Measurements from ENCODE around the gene CX3CL1.

CX3CL1 gene

GRCh38 chr16:57412584-57412983 is 40.3 kb downstream of the CX3CL1 start:
- Histone ChIP-seq H3K27me3 (replicated peaks; ENCODE audit: control insufficient read depth, insufficient read depth, low read length) (peaks cover 53% of the 10 kb centered on the region), H3K9ac (ENCODE audit: low read length) (no peak overlapping the region), H3K4me1 (ENCODE audit: control insufficient read depth, insufficient read depth, low read length) (peaks cover 8% of the 10 kb centered on the region), H3K4me3 (ENCODE audit: low read length) (no peak overlapping the region), H3K36me3 (ENCODE audit: control insufficient read depth, insufficient read depth, low read length, severe bottlenecking) (no peaks in the 10 kb centered on the region), H3K9me3 (ENCODE audit: control insufficient read depth, low read length) (no peaks in the 10 kb centered on the region)
- no peak for DNase-seq (ENCODE audit: low read depth)

GRCh38 chr16:57413301-57413730 is 41.0 kb downstream of the CX3CL1 start:
- Histone ChIP-seq H3K36me3 (ENCODE audit: control insufficient read depth, insufficient read depth, low read length, severe bottlenecking) (no peaks in the 10 kb centered on the region), H3K4me3 (ENCODE audit: low read length) (no peak overlapping the region), H3K27me3 (replicated peaks; ENCODE audit: control insufficient read depth, insufficient read depth, low read length) (peaks cover 48% of the 10 kb centered on the region), H3K4me1 (ENCODE audit: control insufficient read depth, insufficient read depth, low read length) (peaks cover 8% of the 10 kb centered on the region), H3K9ac (ENCODE audit: low read length) (no peak overlapping the region), H3K9me3 (ENCODE audit: control insufficient read depth, low read length) (no peaks in the 10 kb centered on the region)
- DNase-seq (ENCODE audit: low read depth) = no peak

GRCh38 chr16:57413733-57414132 is 41.4 kb downstream of the CX3CL1 start:
- H3K9me3 ChIP-seq (ENCODE audit: control insufficient read depth, low read length) = no peaks in the 10 kb centered on the region

DNA sequence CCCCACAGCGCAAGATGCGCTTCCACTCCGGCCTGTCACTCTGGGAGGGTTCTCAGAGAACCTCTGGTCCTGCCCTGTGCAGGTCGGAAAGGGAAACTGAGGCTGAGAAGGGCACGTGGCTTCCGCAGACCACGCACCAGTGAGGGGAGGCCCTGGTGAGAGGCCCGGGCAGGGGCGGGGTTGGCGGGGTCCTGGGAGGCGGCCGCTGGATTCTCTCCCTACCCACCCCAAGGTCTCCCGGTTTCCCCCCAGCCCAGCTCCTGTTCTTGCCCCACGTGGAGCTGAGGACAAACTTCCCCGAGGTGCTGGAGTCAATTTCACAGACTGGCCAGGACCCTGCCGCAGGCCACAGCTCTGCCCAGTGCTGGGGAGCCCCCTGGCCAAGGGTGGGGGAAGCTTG is 43.8 kb downstream of the CX3CL1 start:
- Histone ChIP-seq H3K27me3 (replicated peaks; ENCODE audit: control insufficient read depth, insufficient read depth, low read length) (peaks cover 26% of the 10 kb centered on the region), H3K4me1 (ENCODE audit: control insufficient read depth, insufficient read depth, low read length) (peaks cover 11% of the 10 kb centered on the region), H3K4me3 (ENCODE audit: low read length) (no peak overlapping the region), H3K9me3 (ENCODE audit: control insufficient read depth, low read length) (no peaks in the 10 kb centered on the region), H3K9ac (ENCODE audit: low read length) (no peak overlapping the region), H3K36me3 (ENCODE audit: control insufficient read depth, insufficient read depth, low read length, severe bottlenecking) (no peaks in the 10 kb centered on the region)
- no peak for DNase-seq (ENCODE audit: low read depth)

More at GRCh38 chr16:57413733-57414132, 41.4 kb downstream of the CX3CL1 start:
- peaks cover 48% of the 10 kb centered on the region for H3K27me3 ChIP-seq (replicated peaks; ENCODE audit: control insufficient read depth, insufficient read depth, low read length)
- H3K4me1 ChIP-seq (ENCODE audit: control insufficient read depth, insufficient read depth, low read length) = peaks cover 8% of the 10 kb centered on the region
- no peak for DNase-seq (ENCODE audit: low read depth)
- H3K4me3 ChIP-seq (ENCODE audit: low read length) = no peak overlapping the region
- H3K9ac ChIP-seq (ENCODE audit: low read length) = no peak overlapping the region
- H3K36me3 ChIP-seq (ENCODE audit: control insufficient read depth, insufficient read depth, low read length, severe bottlenecking) = no peaks in the 10 kb centered on the region

DNA sequence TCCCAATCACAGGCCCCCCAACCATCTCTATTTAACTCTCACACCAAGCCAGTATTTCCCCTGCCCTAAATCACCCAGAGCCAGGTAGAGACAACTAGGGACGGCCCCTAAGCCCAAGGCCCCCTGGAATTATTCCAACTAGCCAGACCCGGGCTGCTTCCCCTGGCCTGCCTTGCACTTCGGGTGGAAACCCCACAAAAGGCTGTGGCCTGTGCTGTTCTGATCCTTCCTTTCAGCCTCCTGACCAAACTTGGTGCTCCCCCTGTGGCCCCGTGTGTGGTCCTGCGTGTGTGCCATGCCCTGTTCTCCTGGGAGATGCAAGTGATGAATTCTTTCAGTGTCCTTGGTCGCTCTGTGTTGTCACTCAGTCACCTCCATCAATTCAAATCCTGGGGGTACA is 47.2 kb downstream of the CX3CL1 start:
- peaks cover 14% of the 10 kb centered on the region for H3K4me1 ChIP-seq (ENCODE audit: control insufficient read depth, insufficient read depth, low read length)
- H3K9ac ChIP-seq (ENCODE audit: low read length) = peak overlapping the region; percentile 44
- no peak overlapping the region for H3K4me3 ChIP-seq (ENCODE audit: low read length)
- no peaks in the 10 kb centered on the region for H3K36me3 ChIP-seq (ENCODE audit: control insufficient read depth, insufficient read depth, low read length, severe bottlenecking)
- no peaks in the 10 kb centered on the region for H3K9me3 ChIP-seq (ENCODE audit: control insufficient read depth, low read length)
- peaks cover 3% of the 10 kb centered on the region for H3K27me3 ChIP-seq (replicated peaks; ENCODE audit: control insufficient read depth, insufficient read depth, low read length)
- no peak for DNase-seq (ENCODE audit: low read depth)

DNA sequence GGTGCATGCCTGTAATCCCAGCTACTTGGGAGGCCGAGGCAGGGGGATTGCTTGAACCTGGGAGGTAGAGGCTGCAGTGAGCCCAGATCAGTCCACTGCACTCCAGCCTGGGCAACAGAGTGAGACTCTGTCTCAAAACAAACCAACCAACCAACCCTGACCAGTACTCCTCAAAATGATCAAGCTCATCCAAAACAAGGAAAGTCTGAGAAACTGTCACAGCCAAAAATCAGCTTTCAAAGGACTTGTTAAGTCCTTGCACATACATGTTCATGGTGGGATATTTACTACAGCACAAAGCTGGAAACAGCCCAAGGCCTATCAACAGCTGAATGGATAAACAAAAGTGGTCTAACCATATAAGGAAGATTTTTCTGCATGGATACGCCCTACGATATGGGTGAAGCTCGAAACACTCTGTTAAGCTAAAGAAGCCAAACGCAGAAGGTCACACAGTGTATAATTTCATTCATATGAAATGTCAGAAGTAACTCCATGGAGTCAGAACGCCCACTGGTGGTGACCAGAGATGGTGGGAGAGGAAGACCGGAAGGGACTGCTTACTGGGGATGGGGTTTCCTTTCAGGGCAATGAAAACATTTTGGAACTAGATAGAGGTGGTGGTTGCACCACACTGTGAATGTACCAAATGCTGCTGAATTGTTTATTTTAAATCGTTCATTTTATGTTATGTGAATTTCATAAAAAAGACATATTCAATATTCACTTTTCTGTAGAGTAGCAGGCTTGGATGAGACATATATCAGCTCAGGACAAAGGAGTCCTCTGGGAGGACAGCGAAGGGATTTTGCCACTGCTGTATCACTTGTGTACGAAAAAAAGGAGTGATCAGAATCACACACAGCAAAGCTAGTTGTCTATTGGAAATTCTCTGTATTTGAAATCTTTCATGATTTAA is 50.0 kb downstream of the CX3CL1 start:
- Histone ChIP-seq H3K4me3 (ENCODE audit: low read length) (peak overlapping the region; percentile 40), H3K36me3 (ENCODE audit: control insufficient read depth, insufficient read depth, low read length, severe bottlenecking) (peaks cover 3% of the 10 kb centered on the region), H3K4me1 (ENCODE audit: control insufficient read depth, insufficient read depth, low read length) (peaks cover 7% of the 10 kb centered on the region), H3K27me3 (replicated peaks; ENCODE audit: control insufficient read depth, insufficient read depth, low read length) (no peaks in the 10 kb centered on the region), H3K9me3 (ENCODE audit: control insufficient read depth, low read length) (no peaks in the 10 kb centered on the region), H3K9ac (ENCODE audit: low read length) (peak overlapping the region; percentile 67)
- DNase-seq (ENCODE audit: low read depth) = peak; percentile 88

GRCh38 chr16:57423152-57423551 is 50.9 kb downstream of the CX3CL1 start:
- H3K4me3 ChIP-seq (ENCODE audit: low read length) = no peak overlapping the region
- peaks cover 11% of the 10 kb centered on the region for H3K36me3 ChIP-seq (ENCODE audit: control insufficient read depth, insufficient read depth, low read length, severe bottlenecking)
- H3K9me3 ChIP-seq (ENCODE audit: control insufficient read depth, low read length) = no peaks in the 10 kb centered on the region
- peaks cover 6% of the 10 kb centered on the region for H3K4me1 ChIP-seq (ENCODE audit: control insufficient read depth, insufficient read depth, low read length)
- no peaks in the 10 kb centered on the region for H3K27me3 ChIP-seq (replicated peaks; ENCODE audit: control insufficient read depth, insufficient read depth, low read length)
- no peak for DNase-seq (ENCODE audit: low read depth)
- H3K9ac ChIP-seq (ENCODE audit: low read length) = no peak overlapping the region

- no peak for DNase-seq (ENCODE audit: low read depth)
- Histone ChIP-seq H3K9me3 (ENCODE audit: control insufficient read depth, low read length) (no peaks in the 10 kb centered on the region), H3K4me3 (ENCODE audit: low read length) (no peak overlapping the region), H3K9ac (ENCODE audit: low read length) (no peak overlapping the region), H3K4me1 (ENCODE audit: control insufficient read depth, insufficient read depth, low read length) (peaks cover 3% of the 10 kb centered on the region), H3K36me3 (ENCODE audit: control insufficient read depth, insufficient read depth, low read length, severe bottlenecking) (peaks cover 23% of the 10 kb centered on the region), H3K27me3 (replicated peaks; ENCODE audit: control insufficient read depth, insufficient read depth, low read length) (no peaks in the 10 kb centered on the region)
These were observed 52.3 kb downstream of the CX3CL1 start for GRCh38 chr16:57424583-57424982.

GRCh38 chr16:57426356-57426755 is 54.1 kb downstream of the CX3CL1 start:
- peaks cover 3% of the 10 kb centered on the region for H3K4me1 ChIP-seq (ENCODE audit: control insufficient read depth, insufficient read depth, low read length)
- no peak overlapping the region for H3K4me3 ChIP-seq (ENCODE audit: low read length)
- H3K9ac ChIP-seq (ENCODE audit: low read length) = no peak overlapping the region
- H3K9me3 ChIP-seq (ENCODE audit: control insufficient read depth, low read length) = no peaks in the 10 kb centered on the region
- no peaks in the 10 kb centered on the region for H3K27me3 ChIP-seq (replicated peaks; ENCODE audit: control insufficient read depth, insufficient read depth, low read length)
- H3K36me3 ChIP-seq (ENCODE audit: control insufficient read depth, insufficient read depth, low read length, severe bottlenecking) = peaks cover 39% of the 10 kb centered on the region
- no peak for DNase-seq (ENCODE audit: low read depth)

DNA sequence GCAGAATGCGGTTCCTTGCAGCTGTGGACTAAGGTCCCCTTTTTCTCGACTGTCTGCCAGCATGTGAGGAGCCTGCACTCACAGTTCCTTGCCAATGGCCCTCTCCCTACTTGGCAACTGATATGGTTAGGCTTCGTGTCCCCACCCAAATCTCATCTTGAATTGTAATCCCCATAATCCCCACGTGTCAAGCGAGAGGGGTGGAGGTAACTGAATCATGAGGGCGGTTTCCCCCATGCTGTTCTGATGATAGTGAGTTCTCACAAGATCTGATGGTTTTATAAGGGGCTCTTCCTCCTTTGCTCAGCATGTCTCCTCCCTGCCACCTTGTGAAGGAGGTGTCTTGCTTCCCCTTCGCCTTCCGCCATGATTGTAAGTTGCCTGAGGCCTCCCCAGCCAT is 55.0 kb downstream of the CX3CL1 start:
- Histone ChIP-seq H3K9me3 (ENCODE audit: control insufficient read depth, low read length) (no peaks in the 10 kb centered on the region), H3K4me1 (ENCODE audit: control insufficient read depth, insufficient read depth, low read length) (peaks cover 3% of the 10 kb centered on the region), H3K36me3 (ENCODE audit: control insufficient read depth, insufficient read depth, low read length, severe bottlenecking) (peaks cover 49% of the 10 kb centered on the region), H3K4me3 (ENCODE audit: low read length) (no peak overlapping the region), H3K9ac (ENCODE audit: low read length) (no peak overlapping the region), H3K27me3 (replicated peaks; ENCODE audit: control insufficient read depth, insufficient read depth, low read length) (no peaks in the 10 kb centered on the region)
- no peak for DNase-seq (ENCODE audit: low read depth)

- H3K9me3 ChIP-seq (ENCODE audit: control insufficient read depth, low read length) = no peaks in the 10 kb centered on the region
- no peak for DNase-seq (ENCODE audit: low read depth)
- peaks cover 54% of the 10 kb centered on the region for H3K36me3 ChIP-seq (ENCODE audit: control insufficient read depth, insufficient read depth, low read length, severe bottlenecking)
- H3K4me1 ChIP-seq (ENCODE audit: control insufficient read depth, insufficient read depth, low read length) = no peaks in the 10 kb centered on the region
- no peak overlapping the region for H3K4me3 ChIP-seq (ENCODE audit: low read length)
- H3K9ac ChIP-seq (ENCODE audit: low read length) = no peak overlapping the region
- no peaks in the 10 kb centered on the region for H3K27me3 ChIP-seq (replicated peaks; ENCODE audit: control insufficient read depth, insufficient read depth, low read length)
These were observed 55.5 kb downstream of the CX3CL1 start for GRCh38 chr16:57427824-57428223.
